Osteocyte (in vitro differentiated cells): ENCODE measurements around the gene TSSK2. TPM values are rescaled to one million over a fixed set of nuclear protein-coding genes. Genes with fewer than 3 reads are reported as not detected.
"Not testable (repeated sequence)": the region's sequence is repeated elsewhere in the genome, so short reads cannot be mapped to it uniquely, and the experiment has no call there.

Experiments used
- DNase-seq: peaks from one replicate; pipeline ENCODE4 v3.0.0; 2021; ENCODE audit warnings: mixed read lengths; ENCODE audit not compliant: unreplicated experiment; ENCODE audit errors: extremely low spot score
- H3K27ac Mint-ChIP-seq: one replicate; pipeline ENCODE4 v1.8.0; 2021; ENCODE audit warnings: mild to moderate bottlenecking, mixed read lengths; ENCODE audit not compliant: unreplicated experiment
- H3K27me3 Mint-ChIP-seq: one replicate; pipeline ENCODE4 v1.8.0; 2021; ENCODE audit warnings: mixed read lengths; ENCODE audit not compliant: unreplicated experiment
- H3K36me3 Mint-ChIP-seq: one replicate; pipeline ENCODE4 v1.8.0; 2021; ENCODE audit warnings: mixed read lengths; ENCODE audit not compliant: unreplicated experiment
- H3K4me1 Mint-ChIP-seq: one replicate; pipeline ENCODE4 v1.8.0; 2021; ENCODE audit warnings: mixed read lengths; ENCODE audit not compliant: unreplicated experiment
- H3K4me3 Mint-ChIP-seq: one replicate; pipeline ENCODE4 v1.8.0; 2021; ENCODE audit warnings: mild to moderate bottlenecking, moderate library complexity, mixed read lengths; ENCODE audit not compliant: unreplicated experiment
- H3K9me3 Mint-ChIP-seq: one replicate; pipeline ENCODE4 v1.8.0; 2021; ENCODE audit warnings: mixed read lengths; ENCODE audit not compliant: unreplicated experiment
- total RNA-seq: library from RNA; stranded (reverse); gene quantifications from 2 replicates; pipeline ENCODE4 v1.2.1, GENCODE V29; 2021
- TF ChIP-seq, protein P1 (sequence below): fragments of 200-600 bp; sonication (generic); IDR thresholded peaks from 2 replicates; pipeline ENCODE4 v1.5.0; 2021; ENCODE audit warnings: antibody characterized with exemption, mild to moderate bottlenecking, moderate library complexity

The TSSK2 gene
- total RNA-seq, 1 donor from 2014 or later: not detected

- Mint-ChIP-seq H3K36me3 (no peaks in the 10 kb centered on the region), H3K27ac (no peak overlapping the region), H3K9me3 (no peaks in the 10 kb centered on the region), H3K4me3 (no peak overlapping the region), H3K4me1 (peaks cover 4% of the 10 kb centered on the region), H3K27me3 (peaks cover 42% of the 10 kb centered on the region)
- DNase-seq: no peak
- TF ChIP-seq, protein P1, sequence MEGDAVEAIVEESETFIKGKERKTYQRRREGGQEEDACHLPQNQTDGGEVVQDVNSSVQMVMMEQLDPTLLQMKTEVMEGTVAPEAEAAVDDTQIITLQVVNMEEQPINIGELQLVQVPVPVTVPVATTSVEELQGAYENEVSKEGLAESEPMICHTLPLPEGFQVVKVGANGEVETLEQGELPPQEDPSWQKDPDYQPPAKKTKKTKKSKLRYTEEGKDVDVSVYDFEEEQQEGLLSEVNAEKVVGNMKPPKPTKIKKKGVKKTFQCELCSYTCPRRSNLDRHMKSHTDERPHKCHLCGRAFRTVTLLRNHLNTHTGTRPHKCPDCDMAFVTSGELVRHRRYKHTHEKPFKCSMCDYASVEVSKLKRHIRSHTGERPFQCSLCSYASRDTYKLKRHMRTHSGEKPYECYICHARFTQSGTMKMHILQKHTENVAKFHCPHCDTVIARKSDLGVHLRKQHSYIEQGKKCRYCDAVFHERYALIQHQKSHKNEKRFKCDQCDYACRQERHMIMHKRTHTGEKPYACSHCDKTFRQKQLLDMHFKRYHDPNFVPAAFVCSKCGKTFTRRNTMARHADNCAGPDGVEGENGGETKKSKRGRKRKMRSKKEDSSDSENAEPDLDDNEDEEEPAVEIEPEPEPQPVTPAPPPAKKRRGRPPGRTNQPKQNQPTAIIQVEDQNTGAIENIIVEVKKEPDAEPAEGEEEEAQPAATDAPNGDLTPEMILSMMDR: no peak
Measured at GRCh38 chr22:19152942-19153883, 22.1 kb downstream of the TSSK2 start.

GRCh38 chr22:19156109-19156508 lies 25.0 kb downstream of the TSSK2 start:
- H3K4me1 Mint-ChIP-seq, DNase-seq, H3K27ac Mint-ChIP-seq, H3K4me3 Mint-ChIP-seq, H3K36me3 Mint-ChIP-seq, H3K9me3 Mint-ChIP-seq: not testable (repeated sequence)
- peaks cover 34% of the 10 kb centered on the region for H3K27me3 Mint-ChIP-seq

- DNase-seq, H3K4me1 Mint-ChIP-seq, H3K9me3 Mint-ChIP-seq, H3K4me3 Mint-ChIP-seq, H3K27ac Mint-ChIP-seq, H3K36me3 Mint-ChIP-seq: not testable (repeated sequence)
- H3K27me3 Mint-ChIP-seq: peaks cover 18% of the 10 kb centered on the region
Measured at GRCh38 chr22:19158649-19159048, 27.5 kb downstream of the TSSK2 start.

- H3K27ac Mint-ChIP-seq: no peak overlapping the region
- peaks cover under 1% of the 10 kb centered on the region for H3K4me1 Mint-ChIP-seq
- DNase-seq: no peak
- no peak overlapping the region for H3K4me3 Mint-ChIP-seq
- no peaks in the 10 kb centered on the region for H3K36me3 Mint-ChIP-seq
- no peaks in the 10 kb centered on the region for H3K9me3 Mint-ChIP-seq
- H3K27me3 Mint-ChIP-seq: peaks cover 37% of the 10 kb centered on the region
- TF ChIP-seq, protein P1: no peak
Measured at GRCh38 chr22:19164425-19164824, 33.3 kb downstream of the TSSK2 start.

DNA sequence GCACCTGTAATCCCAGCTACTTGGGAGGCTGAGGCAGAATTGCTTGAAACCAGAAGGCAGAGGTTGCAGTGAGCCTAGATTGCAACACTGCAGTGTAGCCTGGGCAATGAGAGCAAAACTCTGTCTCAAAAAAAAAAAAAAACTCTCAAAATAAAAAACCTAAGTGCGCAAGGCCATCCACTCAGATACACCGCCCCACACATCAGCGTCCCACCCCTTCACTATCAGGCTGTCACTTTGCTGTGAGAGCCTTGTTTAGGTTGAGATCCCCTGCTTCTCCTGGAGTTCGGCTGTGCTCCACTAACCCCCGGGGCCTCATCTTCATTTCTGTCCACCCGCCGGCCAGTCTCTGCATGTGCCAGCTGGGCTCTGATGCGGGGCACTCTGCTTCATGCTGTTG lies 35.3 kb downstream of the TSSK2 start:
- no peak for DNase-seq
- H3K4me3 Mint-ChIP-seq: no peak overlapping the region
- H3K27ac Mint-ChIP-seq: no peak overlapping the region
- H3K9me3 Mint-ChIP-seq: no peaks in the 10 kb centered on the region
- TF ChIP-seq, protein P1: no peak
- H3K4me1 Mint-ChIP-seq: peaks cover 12% of the 10 kb centered on the region
- peaks cover 40% of the 10 kb centered on the region for H3K27me3 Mint-ChIP-seq
- no peaks in the 10 kb centered on the region for H3K36me3 Mint-ChIP-seq

GRCh38 chr22:19167106-19167869 lies 36.2 kb downstream of the TSSK2 start:
- Mint-ChIP-seq H3K27ac (no peak overlapping the region), H3K4me1 (peaks cover 16% of the 10 kb centered on the region), H3K36me3 (no peaks in the 10 kb centered on the region), H3K4me3 (no peak overlapping the region), H3K27me3 (peaks cover 38% of the 10 kb centered on the region), H3K9me3 (no peaks in the 10 kb centered on the region)
- TF ChIP-seq, protein P1: no peak
- no peak for DNase-seq
